HG02588 (cell line): ENCODE results near the gene ZNHIT3.

ENCODE experiments used
- ATAC-seq: cut with Tn5 transposase; IDR thresholded peaks from one replicate; pipeline ENCODE4 v1.9.1; 2021; ENCODE audit warnings: mild to moderate bottlenecking, moderate library complexity; ENCODE audit not compliant: unreplicated experiment

The ZNHIT3 gene

GRCh38 chr17:36545077-36545464 lies 58.6 kb downstream of the ZNHIT3 start:
- no peak for ATAC-seq
